ENCODE measurements around the gene DHRSX.

DNA sequence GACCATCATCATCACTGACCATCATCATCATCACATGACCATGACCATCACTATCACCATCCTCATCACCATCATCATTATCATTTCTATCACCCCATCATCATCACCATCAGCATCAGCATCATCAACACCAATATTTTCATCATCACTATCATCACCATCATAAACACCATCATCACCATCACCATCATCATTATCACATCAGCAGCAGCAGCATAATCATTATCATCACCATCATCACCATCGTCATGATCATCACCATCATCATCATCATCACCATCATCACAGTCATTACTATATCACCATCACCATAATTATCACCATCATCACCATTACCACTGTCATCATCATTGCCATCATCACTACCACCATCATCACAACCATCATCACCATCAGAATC is 117.6 kb downstream of the DHRSX start:
- TF ChIP-seq EZH2 (IDR thresholded peaks at IDR 0.05; ENCODE audit: borderline replicate concordance, low read length): no peak
- TF ChIP-seq, protein P1, sequence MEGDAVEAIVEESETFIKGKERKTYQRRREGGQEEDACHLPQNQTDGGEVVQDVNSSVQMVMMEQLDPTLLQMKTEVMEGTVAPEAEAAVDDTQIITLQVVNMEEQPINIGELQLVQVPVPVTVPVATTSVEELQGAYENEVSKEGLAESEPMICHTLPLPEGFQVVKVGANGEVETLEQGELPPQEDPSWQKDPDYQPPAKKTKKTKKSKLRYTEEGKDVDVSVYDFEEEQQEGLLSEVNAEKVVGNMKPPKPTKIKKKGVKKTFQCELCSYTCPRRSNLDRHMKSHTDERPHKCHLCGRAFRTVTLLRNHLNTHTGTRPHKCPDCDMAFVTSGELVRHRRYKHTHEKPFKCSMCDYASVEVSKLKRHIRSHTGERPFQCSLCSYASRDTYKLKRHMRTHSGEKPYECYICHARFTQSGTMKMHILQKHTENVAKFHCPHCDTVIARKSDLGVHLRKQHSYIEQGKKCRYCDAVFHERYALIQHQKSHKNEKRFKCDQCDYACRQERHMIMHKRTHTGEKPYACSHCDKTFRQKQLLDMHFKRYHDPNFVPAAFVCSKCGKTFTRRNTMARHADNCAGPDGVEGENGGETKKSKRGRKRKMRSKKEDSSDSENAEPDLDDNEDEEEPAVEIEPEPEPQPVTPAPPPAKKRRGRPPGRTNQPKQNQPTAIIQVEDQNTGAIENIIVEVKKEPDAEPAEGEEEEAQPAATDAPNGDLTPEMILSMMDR (conservative IDR thresholded peaks at IDR 0.05 in 1 of 2, IDR thresholded peaks at IDR 0.05 in 1 of 2; ENCODE audit: extremely low read depth in 1 of 2, insufficient read depth in 1 of 2, low read depth in 1 of 2, low read length in 2 of 2): no peak
